ENCODE measurements around the gene NSRP1. TPM values are rescaled to one million over a fixed set of nuclear protein-coding genes. Genes with fewer than 3 reads are reported as not detected.

Gene NSRP1
- total RNA-seq, 1 donor from 2014 or later = 28.2 TPM

DNA sequence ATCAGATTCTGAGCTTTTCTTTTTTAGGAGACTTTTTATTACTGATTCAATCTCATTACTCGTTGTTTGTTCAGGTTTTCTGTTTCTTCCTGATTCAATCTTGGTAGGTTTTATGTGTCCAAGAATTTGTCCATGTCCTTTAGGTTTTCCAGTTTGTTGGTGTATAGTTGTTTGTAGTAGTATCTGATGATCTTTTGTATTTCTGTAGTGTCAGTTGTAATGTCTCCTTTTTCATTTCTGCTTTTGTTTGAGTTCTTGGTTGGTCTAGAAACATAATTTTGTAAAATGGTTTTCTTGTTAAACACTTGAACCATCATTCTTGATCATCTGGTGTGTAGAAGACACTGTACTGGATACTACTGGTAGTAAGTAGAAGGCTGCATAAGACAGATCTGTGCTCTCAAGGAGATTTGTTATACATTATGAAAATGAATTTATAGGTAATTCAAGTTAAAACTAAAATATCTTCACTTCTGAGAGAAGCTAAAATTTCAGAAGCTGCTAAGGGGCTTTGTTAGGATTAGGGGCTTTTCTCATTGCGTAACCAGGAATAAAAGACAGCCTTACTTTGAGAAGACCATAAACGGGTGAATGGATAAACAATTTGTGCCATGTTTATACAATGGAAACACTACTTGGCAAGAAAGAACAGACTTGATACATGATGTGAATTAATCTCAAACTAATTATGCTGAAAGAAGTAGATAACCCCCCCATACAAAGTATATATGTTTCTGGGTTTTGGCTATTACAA, 44.0 kb downstream of the NSRP1 start:
- H3K4me3 Mint-ChIP-seq = no peak overlapping the region
- TF ChIP-seq, protein P1, sequence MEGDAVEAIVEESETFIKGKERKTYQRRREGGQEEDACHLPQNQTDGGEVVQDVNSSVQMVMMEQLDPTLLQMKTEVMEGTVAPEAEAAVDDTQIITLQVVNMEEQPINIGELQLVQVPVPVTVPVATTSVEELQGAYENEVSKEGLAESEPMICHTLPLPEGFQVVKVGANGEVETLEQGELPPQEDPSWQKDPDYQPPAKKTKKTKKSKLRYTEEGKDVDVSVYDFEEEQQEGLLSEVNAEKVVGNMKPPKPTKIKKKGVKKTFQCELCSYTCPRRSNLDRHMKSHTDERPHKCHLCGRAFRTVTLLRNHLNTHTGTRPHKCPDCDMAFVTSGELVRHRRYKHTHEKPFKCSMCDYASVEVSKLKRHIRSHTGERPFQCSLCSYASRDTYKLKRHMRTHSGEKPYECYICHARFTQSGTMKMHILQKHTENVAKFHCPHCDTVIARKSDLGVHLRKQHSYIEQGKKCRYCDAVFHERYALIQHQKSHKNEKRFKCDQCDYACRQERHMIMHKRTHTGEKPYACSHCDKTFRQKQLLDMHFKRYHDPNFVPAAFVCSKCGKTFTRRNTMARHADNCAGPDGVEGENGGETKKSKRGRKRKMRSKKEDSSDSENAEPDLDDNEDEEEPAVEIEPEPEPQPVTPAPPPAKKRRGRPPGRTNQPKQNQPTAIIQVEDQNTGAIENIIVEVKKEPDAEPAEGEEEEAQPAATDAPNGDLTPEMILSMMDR (conservative IDR thresholded peaks at IDR 0.05) = no peak
- H3K4me1 Mint-ChIP-seq = no peaks in the 10 kb centered on the region
- H3K27me3 Mint-ChIP-seq (ENCODE audit: low read depth) = no peaks in the 10 kb centered on the region
- no peak for DNase-seq (ENCODE audit: low read depth, low spot score)
- peaks cover 18% of the 10 kb centered on the region for H3K9me3 Mint-ChIP-seq
- H3K36me3 Mint-ChIP-seq (ENCODE audit: low read depth) = peaks cover 42% of the 10 kb centered on the region
- H3K27ac Mint-ChIP-seq (ENCODE audit: unreplicated experiment) = peak overlapping the region; percentile 2

DNA sequence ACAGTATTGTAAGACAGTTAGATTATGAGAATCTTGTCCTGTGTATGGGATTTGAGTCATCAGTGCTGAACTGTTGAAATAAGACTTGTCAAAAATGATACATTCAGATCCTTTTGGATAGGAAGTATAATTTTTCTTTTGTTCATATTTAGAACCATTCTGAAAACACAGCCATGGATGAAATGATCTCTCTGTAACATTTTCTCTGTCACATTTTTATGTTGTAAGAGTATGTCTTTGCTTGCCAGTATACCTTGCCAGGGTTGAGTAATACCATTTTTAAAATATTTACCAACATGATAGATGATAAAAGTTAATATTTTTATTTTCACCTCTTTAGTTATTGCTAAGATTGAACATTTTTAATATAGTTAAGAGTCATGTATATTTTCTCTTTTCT, 45.0 kb downstream of the NSRP1 start:
- H3K4me3 Mint-ChIP-seq = no peak overlapping the region
- TF ChIP-seq, protein P1 (conservative IDR thresholded peaks at IDR 0.05) = no peak
- H3K27ac Mint-ChIP-seq (ENCODE audit: unreplicated experiment) = no peak overlapping the region
- H3K9me3 Mint-ChIP-seq = peaks cover 18% of the 10 kb centered on the region
- peaks cover 42% of the 10 kb centered on the region for H3K36me3 Mint-ChIP-seq (ENCODE audit: low read depth)
- no peaks in the 10 kb centered on the region for H3K27me3 Mint-ChIP-seq (ENCODE audit: low read depth)
- H3K4me1 Mint-ChIP-seq = no peaks in the 10 kb centered on the region
- DNase-seq (ENCODE audit: low read depth, low spot score) = no peak

DNA sequence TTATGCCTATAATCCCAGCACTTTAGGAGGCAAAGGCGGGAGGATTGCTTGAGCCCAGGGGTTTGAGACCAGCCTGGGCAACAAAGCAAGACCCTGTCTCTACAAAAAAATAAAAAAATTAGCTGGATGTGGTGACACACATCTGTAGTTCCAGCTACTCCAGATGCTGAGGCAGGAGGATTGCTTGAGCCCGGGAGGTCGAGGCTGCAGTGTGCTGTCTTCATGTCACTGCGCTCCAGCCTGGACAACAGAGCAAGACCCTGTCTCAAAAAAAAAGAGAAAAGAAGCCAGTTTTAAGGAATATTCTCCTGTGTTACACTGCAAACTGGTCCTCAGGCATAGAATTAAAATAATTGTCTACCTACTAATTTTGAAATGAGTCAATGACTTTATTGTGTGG, 47.9 kb downstream of the NSRP1 start:
- Mint-ChIP-seq H3K36me3 (ENCODE audit: low read depth) (peaks cover 19% of the 10 kb centered on the region), H3K27me3 (ENCODE audit: low read depth) (no peaks in the 10 kb centered on the region), H3K9me3 (peaks cover 11% of the 10 kb centered on the region), H3K4me3 (no peak overlapping the region), H3K4me1 (no peaks in the 10 kb centered on the region), H3K27ac (ENCODE audit: unreplicated experiment) (no peak overlapping the region)
- TF ChIP-seq, protein P1 (conservative IDR thresholded peaks at IDR 0.05) = no peak
- no peak for DNase-seq (ENCODE audit: low read depth, low spot score)

DNA sequence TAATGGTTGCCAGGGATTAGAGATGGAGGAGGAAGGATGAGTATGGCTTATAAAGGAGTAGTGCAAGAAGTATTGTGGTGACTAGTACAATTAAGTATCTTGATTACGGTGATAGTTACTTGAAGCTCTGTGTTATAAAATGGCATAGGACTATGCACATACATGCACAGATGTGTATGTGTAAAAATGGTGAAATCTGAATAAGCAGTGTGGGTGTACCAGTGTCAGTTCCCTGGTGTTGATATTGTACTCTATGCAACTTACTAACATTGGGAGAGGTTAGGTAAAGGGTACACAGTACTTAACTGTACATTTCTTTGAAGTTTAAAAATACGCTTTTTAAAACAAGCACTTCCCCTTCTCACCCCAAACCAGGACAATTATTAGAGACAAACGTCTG, 48.5 kb downstream of the NSRP1 start:
- Mint-ChIP-seq H3K9me3 (peaks cover 6% of the 10 kb centered on the region), H3K27me3 (ENCODE audit: low read depth) (no peaks in the 10 kb centered on the region), H3K27ac (ENCODE audit: unreplicated experiment) (no peak overlapping the region), H3K4me1 (no peaks in the 10 kb centered on the region), H3K4me3 (no peak overlapping the region), H3K36me3 (ENCODE audit: low read depth) (peaks cover 13% of the 10 kb centered on the region)
- TF ChIP-seq, protein P1 (conservative IDR thresholded peaks at IDR 0.05) = no peak
- no peak for DNase-seq (ENCODE audit: low read depth, low spot score)

DNA sequence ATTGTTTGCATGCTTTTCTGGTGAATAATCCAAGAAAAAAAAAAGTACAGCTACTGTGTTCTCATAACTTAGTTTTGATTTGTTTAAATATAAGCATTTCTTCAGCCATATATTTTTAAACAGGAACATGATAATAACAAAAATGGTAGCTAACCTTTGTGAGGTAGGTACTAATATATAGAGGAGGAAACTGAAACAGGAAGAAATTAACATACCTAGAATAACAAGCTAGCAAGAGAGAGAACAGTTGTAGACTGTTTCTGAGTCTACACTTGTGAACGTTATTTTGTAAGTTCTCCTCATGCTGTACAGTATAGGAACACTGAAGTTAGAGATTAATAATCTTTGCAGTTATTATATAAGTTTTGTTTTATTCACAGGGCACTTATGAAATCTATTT, 49.3 kb downstream of the NSRP1 start:
- H3K36me3 Mint-ChIP-seq (ENCODE audit: low read depth) = peaks cover 6% of the 10 kb centered on the region
- DNase-seq (ENCODE audit: low read depth, low spot score) = no peak
- no peaks in the 10 kb centered on the region for H3K27me3 Mint-ChIP-seq (ENCODE audit: low read depth)
- no peak overlapping the region for H3K4me3 Mint-ChIP-seq
- TF ChIP-seq, protein P1 (conservative IDR thresholded peaks at IDR 0.05) = no peak
- H3K9me3 Mint-ChIP-seq = no peaks in the 10 kb centered on the region
- no peak overlapping the region for H3K27ac Mint-ChIP-seq (ENCODE audit: unreplicated experiment)
- H3K4me1 Mint-ChIP-seq = no peaks in the 10 kb centered on the region

All from neural crest cell (in vitro differentiated cells).